GM04504 (cell line): ENCODE data around the gene S1PR3.
"Not testable (repeated sequence)": the region's sequence is repeated elsewhere in the genome, so short reads cannot be mapped to it uniquely, and the experiment has no call there.

ENCODE experiments used
- DNase-seq: peaks from one replicate; pipeline ENCODE4 v3.0.0-alpha.2; 2012; ENCODE audit warnings: low read depth

The S1PR3 gene

DNA sequence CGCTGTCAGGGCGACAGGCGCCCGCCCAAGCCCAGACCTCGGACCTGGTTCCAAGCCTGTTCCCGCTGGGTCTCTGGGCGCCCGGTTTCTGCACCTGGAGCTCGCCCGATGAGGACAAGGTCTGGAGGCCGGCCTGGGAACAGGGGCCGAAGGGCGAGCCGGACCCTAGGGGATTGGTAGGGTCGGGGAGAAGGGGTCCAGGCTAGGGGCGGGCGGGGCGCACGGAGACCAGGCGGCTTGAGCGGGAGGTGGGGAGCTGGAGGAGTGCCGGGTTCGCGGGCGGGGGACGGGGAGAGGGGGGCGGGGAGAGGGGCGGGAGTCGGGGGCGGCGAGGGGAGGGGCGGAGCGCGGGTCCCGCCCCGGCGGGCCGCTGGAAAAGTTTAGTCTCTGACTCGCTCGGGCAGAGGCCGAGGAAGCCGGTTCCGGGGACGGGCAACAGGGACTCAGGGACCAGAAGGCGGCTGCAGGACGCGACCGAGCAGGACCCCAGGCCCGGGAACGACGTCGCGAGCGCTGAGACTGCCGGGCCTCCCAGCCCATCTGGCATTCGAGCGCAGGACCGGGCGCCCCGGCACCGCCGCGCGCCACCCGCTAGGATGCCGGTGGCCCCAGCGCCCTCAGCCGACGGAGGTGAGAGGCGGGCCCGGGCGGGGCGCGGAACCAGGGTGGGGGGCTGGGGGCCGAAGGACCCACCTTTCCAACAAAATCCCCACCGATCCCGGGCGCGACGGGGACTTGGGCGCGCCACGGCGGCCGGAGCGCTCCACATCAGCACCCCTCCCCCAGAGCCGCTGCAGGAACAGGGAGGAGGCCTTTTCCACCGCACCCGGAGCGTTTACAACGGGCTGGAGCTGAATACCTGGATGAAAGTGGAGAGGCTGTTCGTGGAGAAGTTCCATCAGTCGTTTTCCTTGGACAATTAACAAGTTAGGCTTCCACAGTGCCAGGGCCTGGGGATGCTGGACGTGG, at the start of gene S1PR3:
TSS of gene S1PR3 (plus strand) at position 403 of the 969 bp plus-strand sequence. CDS start 9,733 bp downstream, outside the sequence.
- DNase-seq: no peak

GRCh38 chr9:88941586-88941985, 49.7 kb upstream of the S1PR3 start:
- DNase-seq: not testable (repeated sequence)

DNA sequence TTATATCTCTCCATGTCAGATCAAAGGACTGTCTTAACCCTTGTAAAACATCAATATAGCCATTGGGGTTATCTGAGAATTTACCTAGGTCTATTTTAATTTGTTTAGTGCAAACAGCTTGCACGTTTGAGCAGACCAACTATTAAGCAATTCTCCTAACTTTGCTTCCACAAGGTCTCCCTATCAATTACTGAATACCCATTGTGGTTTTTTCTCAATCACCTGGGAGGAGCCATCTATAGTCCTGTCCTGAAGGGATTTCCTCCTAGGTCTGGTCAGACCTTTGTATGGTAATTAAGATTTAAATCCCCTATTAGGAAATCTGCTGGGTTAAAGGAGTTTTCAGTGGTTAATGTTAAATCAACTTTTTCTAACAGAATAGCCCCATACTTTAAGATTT, 48.9 kb upstream of the S1PR3 start:
- DNase-seq: no peak

GRCh38 chr9:88945636-88946333, 45.5 kb upstream of the S1PR3 start:
- no peak for DNase-seq

GRCh38 chr9:88947581-88948573, 43.4 kb upstream of the S1PR3 start:
- DNase-seq: no peak

DNA sequence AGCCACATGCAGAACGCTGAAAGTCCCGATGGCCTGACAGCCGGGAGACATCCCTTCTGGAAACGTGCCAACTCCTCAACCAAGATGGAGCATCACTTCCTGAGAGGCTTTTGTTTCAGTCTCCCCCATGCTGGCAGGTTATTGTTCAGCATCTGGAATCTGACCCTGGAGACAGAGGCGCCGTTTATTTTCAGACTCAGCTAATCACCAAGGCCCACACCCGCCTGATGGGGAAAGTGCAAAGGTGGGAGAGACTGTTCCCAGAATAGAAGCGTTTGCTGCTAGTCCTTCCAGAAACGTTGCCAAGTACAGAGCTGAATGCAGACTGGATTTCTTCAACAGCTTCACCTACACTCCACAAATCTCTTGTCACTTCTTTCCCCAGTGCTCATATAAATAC, 41.8 kb upstream of the S1PR3 start:
- DNase-seq: no peak

GRCh38 chr9:88949961-88950340, 41.3 kb upstream of the S1PR3 start:
- no peak for DNase-seq

DNA sequence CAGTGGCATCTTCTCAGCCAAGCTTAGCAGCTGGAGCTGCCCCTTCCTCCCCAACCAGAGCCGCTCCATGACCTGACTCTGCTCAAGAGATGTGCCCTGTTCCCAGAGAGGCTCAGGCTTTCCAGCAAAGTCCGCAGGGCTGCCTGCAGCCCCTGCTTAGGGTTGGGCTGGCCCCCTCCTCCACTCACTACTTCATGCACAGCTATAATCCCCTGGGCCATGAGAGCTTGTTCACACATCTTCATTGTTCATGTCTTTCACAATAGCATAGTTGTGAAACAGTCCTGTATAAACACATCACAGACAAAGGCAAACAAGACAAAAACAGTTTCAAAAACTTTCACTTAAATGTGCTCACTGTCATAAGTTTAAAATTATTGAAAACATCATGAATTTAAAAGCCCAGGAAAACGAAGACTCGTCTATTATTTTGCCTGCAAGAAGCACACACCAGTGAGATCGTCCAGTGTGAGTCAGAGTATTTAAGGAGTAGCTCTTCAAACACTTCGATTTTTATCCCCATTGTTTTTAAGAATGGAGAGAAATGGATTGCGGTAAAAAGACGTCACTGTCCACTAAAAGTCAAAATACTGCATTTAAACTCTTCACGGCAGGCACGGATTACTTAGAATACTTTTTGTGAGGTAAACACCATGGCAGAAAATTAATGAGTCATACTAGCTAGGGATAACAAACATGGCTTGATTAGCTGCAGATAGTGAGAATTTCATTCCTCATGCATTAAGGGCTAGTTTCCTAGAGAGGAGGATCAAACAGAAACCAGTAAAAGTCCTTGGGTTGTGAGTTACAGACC, 40.7 kb upstream of the S1PR3 start:
- no peak for DNase-seq

- DNase-seq: no peak
These were observed 40.1 kb upstream of the S1PR3 start for GRCh38 chr9:88951155-88951542.

GRCh38 chr9:88952086-88952615, 39.1 kb upstream of the S1PR3 start:
- DNase-seq: no peak

DNA sequence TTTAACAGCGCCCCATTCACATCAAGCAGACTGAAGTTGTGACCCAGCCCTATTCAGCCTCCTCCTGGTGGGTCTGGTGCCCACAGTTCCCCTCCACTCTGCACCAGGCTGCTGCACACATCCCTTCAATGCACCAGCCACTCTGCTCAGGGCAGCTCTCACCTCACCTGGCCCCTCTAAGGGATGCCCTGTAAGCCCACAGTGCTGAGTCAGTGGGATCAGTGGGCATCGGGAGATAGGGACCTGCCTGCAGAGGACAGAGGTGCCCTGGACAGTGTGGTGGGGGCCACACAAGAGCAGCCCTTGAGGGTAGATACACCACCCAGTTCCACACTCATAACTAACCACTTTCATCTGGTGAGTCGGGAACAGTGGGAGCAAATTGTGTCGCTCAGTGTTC, 38.3 kb upstream of the S1PR3 start:
- DNase-seq: no peak

DNA sequence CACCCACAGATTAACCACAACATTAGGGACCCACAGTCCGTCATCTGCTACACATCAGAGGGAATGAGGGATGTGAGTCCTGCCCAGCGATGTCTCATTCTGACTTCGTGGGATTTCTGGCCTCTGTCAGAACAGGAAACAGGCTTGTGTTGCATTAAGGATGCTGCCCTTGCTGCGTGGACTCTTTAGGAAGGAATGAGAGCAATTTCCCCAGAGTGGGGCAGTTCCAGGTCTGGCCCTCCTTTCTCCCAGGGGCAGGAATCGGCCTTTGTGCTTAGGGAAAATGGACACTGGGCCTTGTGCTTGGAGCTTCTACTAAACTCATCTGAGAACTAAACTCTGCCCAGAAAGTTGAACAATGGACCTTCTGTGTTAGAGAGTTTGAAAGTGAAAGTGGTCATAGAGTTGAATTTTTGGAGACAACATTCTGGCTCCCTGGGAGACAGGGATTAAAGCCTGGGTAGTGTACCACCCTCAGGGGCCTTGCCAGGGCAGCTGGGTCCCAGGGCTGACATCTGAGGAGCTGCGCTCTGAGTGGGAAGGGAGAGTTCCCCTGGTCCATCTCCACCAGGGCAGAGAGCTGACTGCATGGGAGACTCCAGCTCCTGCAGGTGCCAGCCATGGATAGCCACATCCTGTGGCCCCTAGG, 37.8 kb upstream of the S1PR3 start:
- DNase-seq: peak; percentile 48

DNA sequence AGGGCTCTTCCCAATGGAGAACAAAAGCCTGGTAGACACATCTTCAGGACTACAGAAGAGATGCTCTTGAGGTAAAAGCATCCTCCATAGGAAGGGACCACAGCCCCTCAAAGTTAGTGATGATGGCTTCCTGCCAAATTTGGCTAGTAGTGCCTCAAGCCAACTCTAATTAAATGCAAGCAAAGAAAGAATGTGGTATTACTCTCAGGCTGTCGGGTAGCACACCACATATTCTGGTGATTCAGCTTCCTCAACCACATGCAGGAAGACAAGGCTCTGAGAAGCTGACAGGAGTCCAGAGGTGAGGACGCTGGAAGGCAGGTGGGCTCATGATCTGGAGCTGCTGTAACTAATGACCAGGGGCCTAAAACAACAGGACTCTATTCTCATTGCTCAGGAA, 37.2 kb upstream of the S1PR3 start:
- DNase-seq: peak; percentile 23

- no peak for DNase-seq
These were observed 33.7 kb upstream of the S1PR3 start for GRCh38 chr9:88957526-88957925.

DNA sequence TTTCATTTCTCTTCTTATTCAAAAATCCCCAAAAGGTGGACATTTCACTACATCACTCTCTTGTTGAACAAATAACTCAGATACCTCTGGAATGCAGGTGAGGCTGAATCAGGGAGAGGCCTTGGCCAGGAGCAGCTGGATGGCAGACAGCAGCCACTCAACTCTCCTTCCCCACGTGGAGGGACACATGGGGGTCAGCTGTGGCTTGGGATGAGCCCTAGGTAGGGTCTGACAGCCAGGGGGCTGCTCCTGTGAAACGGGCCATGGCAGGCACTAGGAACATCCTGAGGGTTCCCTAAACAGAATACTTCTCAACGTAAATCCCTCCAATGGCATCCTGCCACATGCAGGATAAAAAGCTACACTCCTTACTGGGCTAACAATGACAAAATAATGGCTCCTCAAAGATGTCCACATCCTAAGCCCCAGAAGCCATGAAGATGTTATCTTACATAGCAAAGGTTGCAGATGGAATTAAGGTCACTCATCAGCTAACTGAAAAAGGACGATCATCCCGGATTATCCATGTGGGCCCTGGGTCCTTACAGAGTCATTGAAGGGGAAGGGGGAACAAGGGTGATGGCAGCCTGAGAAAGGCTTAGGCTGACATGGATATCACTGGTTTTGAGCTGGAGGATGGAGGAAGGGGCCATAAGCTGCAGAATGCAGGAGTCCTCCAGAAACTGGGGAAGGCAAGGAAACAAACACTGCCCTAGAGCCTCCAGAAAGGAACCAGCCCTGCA, 31.4 kb upstream of the S1PR3 start:
- no peak for DNase-seq

GRCh38 chr9:88960632-88961031, 30.6 kb upstream of the S1PR3 start:
- no peak for DNase-seq

- DNase-seq: no peak
These were observed 25.8 kb upstream of the S1PR3 start for GRCh38 chr9:88965473-88965872.

DNA sequence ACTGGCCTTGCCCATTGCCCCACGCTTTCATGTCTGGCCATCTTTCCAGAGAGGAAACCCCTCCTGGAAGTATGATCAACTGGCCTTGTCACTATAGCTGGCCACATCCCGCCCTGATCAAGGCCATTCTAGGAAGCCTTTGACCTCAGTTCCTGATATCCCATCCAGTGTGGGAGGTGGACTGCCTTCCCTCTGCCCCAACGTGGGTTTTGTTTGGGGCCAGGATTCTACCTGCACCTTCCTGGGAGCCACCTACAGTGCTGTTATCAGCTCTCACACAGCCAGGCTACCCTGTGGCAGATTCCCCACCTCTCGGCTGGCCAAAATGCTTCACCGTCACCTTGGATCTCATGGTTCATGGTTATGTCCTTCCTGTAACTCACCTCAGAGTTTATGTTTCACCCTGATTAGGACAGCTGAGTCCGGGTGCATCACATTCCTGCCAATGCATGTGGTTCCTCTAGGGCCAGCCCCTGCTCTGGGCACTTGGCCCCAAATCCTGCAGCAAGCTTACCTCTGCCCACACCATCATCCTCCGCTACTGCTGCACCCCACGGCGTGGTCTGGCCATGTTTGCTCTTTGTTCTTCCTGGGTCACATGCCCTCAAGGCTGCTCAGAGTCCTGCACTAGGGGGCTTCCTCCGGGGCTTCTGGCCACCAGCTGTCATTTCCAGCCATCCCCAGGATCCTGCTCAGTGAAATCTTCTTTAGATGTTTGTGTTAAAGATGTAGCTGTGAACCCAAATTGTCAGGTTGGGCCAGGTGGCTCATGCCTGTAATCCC, 24.2 kb upstream of the S1PR3 start:
- DNase-seq: no peak

GRCh38 chr9:88968799-88969198, 22.5 kb upstream of the S1PR3 start:
- no peak for DNase-seq
